OCI-LY7 (cell line): ENCODE measurements around the gene AXIN1. TPM values are rescaled to one million over a fixed set of nuclear protein-coding genes. Genes with fewer than 3 reads are reported as not detected.

Experiments used
- BruUV-seq: library from RNA; stranded (reverse); fragments of 400-500 nt; replicated peaks from 2 replicates; lab custom pipeline; 2021; lab: Mats Ljungman, UMichigan
- CTCF ChIA-PET: fragments of 300-600 bp; sonication (Branson Sonifier 250); formaldehyde crosslinking; loops from one replicate; lab custom pipeline; 2022; ENCODE audit warnings: antibody characterized with exemption; ENCODE audit not compliant: unreplicated experiment; lab: Charles Lee
- POLR2A ChIA-PET: fragments of 300-600 bp; sonication (Branson Sonifier 250); formaldehyde crosslinking; loops from one replicate; lab custom pipeline; 2022; ENCODE audit warnings: antibody characterized with exemption; lab: Charles Lee
- DNase-seq: peaks from one replicate; pipeline ENCODE4 v3.0.0-alpha.2; 2015; ENCODE audit warnings: low spot score
- H2AFZ ChIP-seq: fragments of 200-600 bp; sonication (generic), shearing (Covaris generic); 2 replicates; pipeline ENCODE4 v1.6.1; 2014; ENCODE audit warnings: mild to moderate bottlenecking, antibody characterized with exemption, low read length, moderate library complexity
- H3K27ac ChIP-seq: fragments of 200-600 bp; sonication (generic); 2 replicates; pipeline ENCODE4 v1.5.1; 2014; ENCODE audit warnings: mixed run types, low read depth, mild to moderate bottlenecking, moderate library complexity, low read length, inconsistent platforms; ENCODE audit not compliant: poor library complexity, severe bottlenecking
- H3K36me3 ChIP-seq: fragments of 200-600 bp; sonication (generic); 2 replicates; pipeline ENCODE4 v1.6.1; 2014; ENCODE audit warnings: mild to moderate bottlenecking, antibody characterized with exemption, low read length, moderate library complexity, mixed read lengths; ENCODE audit not compliant: insufficient read depth
- H3K4me1 ChIP-seq: fragments of 200-600 bp; sonication (generic); 2 replicates; pipeline ENCODE4 v1.5.1; 2014; ENCODE audit warnings: mild to moderate bottlenecking, low read length; ENCODE audit not compliant: insufficient read depth, poor library complexity, severe bottlenecking
- H3K4me2 ChIP-seq: fragments of 200-600 bp; sonication (generic); 2 replicates; pipeline ENCODE4 v1.6.1; 2014; ENCODE audit warnings: mild to moderate bottlenecking, low read length
- H3K4me3 ChIP-seq: fragments of 200-600 bp; sonication (generic); 2 replicates; pipeline ENCODE4 v1.5.1; 2014; ENCODE audit warnings: mild to moderate bottlenecking, low read depth, low read length; ENCODE audit not compliant: poor library complexity, severe bottlenecking
- H3K79me2 ChIP-seq: fragments of 200-600 bp; sonication (generic); 2 replicates; pipeline ENCODE4 v1.6.1; 2016; ENCODE audit warnings: low read depth, mild to moderate bottlenecking, low read length, moderate library complexity, mixed read lengths; ENCODE audit not compliant: insufficient read depth
- H3K9me2 ChIP-seq: fragments of 200-600 bp; sonication (generic); 2 replicates; pipeline ENCODE4 v1.6.1; 2016; ENCODE audit warnings: mild to moderate bottlenecking, low read length, mixed read lengths; ENCODE audit not compliant: insufficient read depth
- H3K9me3 ChIP-seq: fragments of 200-600 bp; sonication (generic); 2 replicates; pipeline ENCODE4 v1.6.1; 2014; ENCODE audit warnings: mild to moderate bottlenecking, mixed run types, low read length, mixed read lengths
- H4K20me1 ChIP-seq: fragments of 200-600 bp; sonication (generic); 2 replicates; pipeline ENCODE4 v1.6.1; 2014; ENCODE audit warnings: mild to moderate bottlenecking, antibody characterized with exemption, low read length, moderate library complexity, mixed read lengths; ENCODE audit not compliant: insufficient read depth
- EZH2phosphoT487 ChIP-seq: fragments of 200-600 bp; sonication (generic); IDR thresholded peaks from 2 replicates; pipeline ENCODE4 v1.6.1; 2018; ENCODE audit warnings: low read depth, borderline replicate concordance, mild to moderate bottlenecking, mixed run types, antibody characterized with exemption, low read length, moderate library complexity, mixed read lengths
- intact Hi-C: fragments of 100-400 bp; cut with micrococcal nuclease; formaldehyde crosslinking; loops from one replicate; pipeline ENCODE4 v1.10.0; 2022; ENCODE audit not compliant: unreplicated experiment
- total RNA-seq, 2 experiments: library from RNA; depleted of rRNA in 1 of 2; stranded (reverse); fragments of >200 nt in 1 of 2; shearing (Covaris generic) in 1 of 2; gene quantifications; 2 replicates each; pipeline ENCODE4 v1.2.3, GENCODE V29; 2014 to 2022
- TF ChIP-seq, protein P1 (sequence below): fragments of 200-600 bp; sonication (generic); conservative IDR thresholded peaks from 2 replicates; pipeline ENCODE4 v1.5.1; 2014; ENCODE audit warnings: mild to moderate bottlenecking, antibody characterized with exemption, low read length, moderate library complexity, mixed read lengths

AXIN1 gene
- total RNA-seq, 2 experiments from 2014 or later, result 29.0 to 30.3 TPM

DNA sequence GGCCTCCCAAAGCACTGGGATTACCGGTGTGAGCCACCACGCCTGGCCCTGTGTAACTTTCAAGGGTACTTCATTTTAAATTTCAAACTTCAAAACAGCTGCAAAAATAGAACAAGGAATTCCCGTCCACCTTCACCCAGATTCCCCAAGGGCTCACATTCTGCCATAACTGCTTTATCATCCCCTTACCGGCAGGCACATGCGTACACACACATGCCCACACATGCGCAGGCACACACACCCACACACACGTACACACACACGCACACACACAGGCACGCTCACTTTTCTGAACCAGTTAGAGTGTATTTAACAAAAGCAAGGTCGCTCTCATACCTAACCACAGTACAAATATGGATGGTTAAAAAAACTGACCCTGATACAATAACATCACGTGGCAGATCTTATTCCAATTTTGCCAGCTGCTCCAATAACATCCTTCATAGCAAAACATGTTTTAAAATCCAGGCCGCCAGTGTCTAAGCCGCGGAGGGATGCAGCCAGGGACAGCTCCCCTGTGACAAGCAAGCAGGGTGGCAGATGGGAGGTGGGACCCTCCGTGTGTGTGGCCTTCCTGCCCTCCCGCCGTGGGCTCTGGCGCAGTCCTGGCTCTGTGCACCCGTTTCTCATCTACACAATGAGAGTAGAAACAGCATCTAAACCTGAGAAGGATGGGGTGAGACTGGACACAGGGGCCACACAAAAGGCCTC is 46.5 kb downstream of the AXIN1 start:
- H3K4me3 ChIP-seq, result no peak overlapping the region
- DNase-seq, result no peak
- H4K20me1 ChIP-seq, result no peaks in the 10 kb centered on the region
- H2AFZ ChIP-seq, result no peak overlapping the region
- intact Hi-C loops, result no loop called here
- ChIA-PET POLR2A (no interaction called here), CTCF (no interaction called here)
- TF ChIP-seq, protein P1, sequence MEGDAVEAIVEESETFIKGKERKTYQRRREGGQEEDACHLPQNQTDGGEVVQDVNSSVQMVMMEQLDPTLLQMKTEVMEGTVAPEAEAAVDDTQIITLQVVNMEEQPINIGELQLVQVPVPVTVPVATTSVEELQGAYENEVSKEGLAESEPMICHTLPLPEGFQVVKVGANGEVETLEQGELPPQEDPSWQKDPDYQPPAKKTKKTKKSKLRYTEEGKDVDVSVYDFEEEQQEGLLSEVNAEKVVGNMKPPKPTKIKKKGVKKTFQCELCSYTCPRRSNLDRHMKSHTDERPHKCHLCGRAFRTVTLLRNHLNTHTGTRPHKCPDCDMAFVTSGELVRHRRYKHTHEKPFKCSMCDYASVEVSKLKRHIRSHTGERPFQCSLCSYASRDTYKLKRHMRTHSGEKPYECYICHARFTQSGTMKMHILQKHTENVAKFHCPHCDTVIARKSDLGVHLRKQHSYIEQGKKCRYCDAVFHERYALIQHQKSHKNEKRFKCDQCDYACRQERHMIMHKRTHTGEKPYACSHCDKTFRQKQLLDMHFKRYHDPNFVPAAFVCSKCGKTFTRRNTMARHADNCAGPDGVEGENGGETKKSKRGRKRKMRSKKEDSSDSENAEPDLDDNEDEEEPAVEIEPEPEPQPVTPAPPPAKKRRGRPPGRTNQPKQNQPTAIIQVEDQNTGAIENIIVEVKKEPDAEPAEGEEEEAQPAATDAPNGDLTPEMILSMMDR, result no peak
- TF ChIP-seq EZH2phosphoT487, result no peak
- H3K79me2 ChIP-seq, result no peaks in the 10 kb centered on the region
- H3K9me2 ChIP-seq, result no peaks in the 10 kb centered on the region
- no peaks in the 10 kb centered on the region for H3K9me3 ChIP-seq
- no peak overlapping the region for H3K27ac ChIP-seq
- H3K4me2 ChIP-seq, result no peak overlapping the region
- no TSS peak for BruUV-seq
- H3K36me3 ChIP-seq, result peaks cover 8% of the 10 kb centered on the region; the same call in 1 of the 2 replicates
- H3K4me1 ChIP-seq, result no peaks in the 10 kb centered on the region

DNA sequence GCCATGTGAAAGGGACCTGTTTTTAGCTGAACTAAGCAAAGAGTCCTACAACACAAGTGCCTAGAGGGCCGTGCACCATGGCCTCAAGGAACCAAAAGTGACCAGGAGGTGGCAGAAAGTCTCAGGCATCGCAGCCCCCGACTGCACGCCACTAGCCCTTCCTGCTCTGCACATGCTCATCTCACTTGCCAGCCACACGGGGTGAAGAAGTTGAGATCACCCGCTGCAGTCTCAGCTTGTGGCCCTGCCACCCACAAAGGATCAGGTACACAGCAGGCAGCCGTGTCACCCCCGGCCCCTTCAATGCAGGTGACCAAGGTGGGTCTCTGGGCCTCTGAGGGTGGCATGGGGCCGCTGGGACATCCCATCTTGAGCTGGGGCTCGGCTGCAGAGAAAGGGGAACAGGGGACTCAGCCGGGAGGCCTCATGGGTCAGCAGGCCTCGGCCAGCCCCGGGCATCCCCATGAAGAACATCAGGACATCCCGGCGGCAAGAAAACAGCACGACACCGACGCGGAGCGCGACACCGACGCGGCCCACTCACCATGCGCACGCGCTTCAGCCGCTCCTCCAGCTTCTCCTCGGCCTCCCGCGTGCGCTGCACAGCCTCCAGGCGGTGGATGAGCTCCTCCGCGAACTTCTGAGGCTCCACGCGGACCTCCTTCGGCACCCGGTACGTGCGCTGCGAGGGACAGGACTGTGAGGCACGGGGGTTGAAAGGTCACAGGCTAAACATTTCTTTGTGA is 48.6 kb downstream of the AXIN1 start:
- DNase-seq, result no peak
- POLR2A ChIA-PET, result no interaction called here
- Histone ChIP-seq H3K4me3 (no peak overlapping the region), H3K79me2 (no peaks in the 10 kb centered on the region), H3K36me3 (peaks cover 8% of the 10 kb centered on the region; the same call in 1 of the 2 replicates), H2AFZ (no peak overlapping the region), H3K9me2 (no peaks in the 10 kb centered on the region), H4K20me1 (no peaks in the 10 kb centered on the region), H3K27ac (no peak overlapping the region), H3K4me2 (no peak overlapping the region), H3K9me3 (no peaks in the 10 kb centered on the region), H3K4me1 (no peaks in the 10 kb centered on the region)
- intact Hi-C loops, result no loop called here
- CTCF ChIA-PET, result no interaction called here
- BruUV-seq, result no TSS peak
- no peak for TF ChIP-seq EZH2phosphoT487
- TF ChIP-seq, protein P1, result 0 out of 2 replicates have a peak, but pooled peaks have one; percentile 27

DNA sequence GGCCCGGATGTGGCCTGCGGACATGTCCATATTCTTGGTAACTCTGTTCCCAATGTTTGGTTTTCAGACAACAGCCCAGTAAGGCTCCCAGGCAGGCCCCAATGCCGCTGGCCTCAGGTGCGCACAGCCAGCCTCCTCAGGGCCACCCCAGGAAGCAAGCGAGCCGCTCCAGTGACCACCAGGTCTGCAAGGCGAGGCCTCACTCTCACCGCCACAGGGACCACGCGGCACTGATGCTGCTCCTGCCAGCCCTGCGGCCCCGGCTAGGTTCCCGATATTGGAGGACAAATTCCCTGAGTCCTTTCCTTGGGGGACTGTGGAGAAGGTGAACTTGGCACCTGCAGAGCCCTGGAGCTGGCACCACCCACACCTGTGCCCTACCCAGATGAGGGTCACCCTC is 50.6 kb downstream of the AXIN1 start:
- no peak for DNase-seq
- Histone ChIP-seq H4K20me1 (no peaks in the 10 kb centered on the region), H3K27ac (no peak overlapping the region), H3K36me3 (no peaks in the 10 kb centered on the region), H3K9me2 (no peaks in the 10 kb centered on the region), H3K4me1 (no peaks in the 10 kb centered on the region), H3K4me2 (no peak overlapping the region), H3K79me2 (no peaks in the 10 kb centered on the region), H2AFZ (no peak overlapping the region), H3K9me3 (no peaks in the 10 kb centered on the region), H3K4me3 (no peak overlapping the region)
- intact Hi-C loops, result no loop called here
- no peak for TF ChIP-seq EZH2phosphoT487
- TF ChIP-seq, protein P1, result no peak
- ChIA-PET CTCF (no interaction called here), POLR2A (no interaction called here)
- BruUV-seq, result no TSS peak
